HG02870 (cell line): ENCODE data around the gene DMXL2.
"Not testable (repeated sequence)": the region's sequence is repeated elsewhere in the genome, so short reads cannot be mapped to it uniquely, and the experiment has no call there.

Source experiments
- ATAC-seq: cut with Tn5 transposase; IDR thresholded peaks from one replicate; pipeline ENCODE4 v1.9.1; 2021; ENCODE audit warnings: mild to moderate bottlenecking, moderate library complexity; ENCODE audit not compliant: unreplicated experiment

Gene DMXL2, protein sequence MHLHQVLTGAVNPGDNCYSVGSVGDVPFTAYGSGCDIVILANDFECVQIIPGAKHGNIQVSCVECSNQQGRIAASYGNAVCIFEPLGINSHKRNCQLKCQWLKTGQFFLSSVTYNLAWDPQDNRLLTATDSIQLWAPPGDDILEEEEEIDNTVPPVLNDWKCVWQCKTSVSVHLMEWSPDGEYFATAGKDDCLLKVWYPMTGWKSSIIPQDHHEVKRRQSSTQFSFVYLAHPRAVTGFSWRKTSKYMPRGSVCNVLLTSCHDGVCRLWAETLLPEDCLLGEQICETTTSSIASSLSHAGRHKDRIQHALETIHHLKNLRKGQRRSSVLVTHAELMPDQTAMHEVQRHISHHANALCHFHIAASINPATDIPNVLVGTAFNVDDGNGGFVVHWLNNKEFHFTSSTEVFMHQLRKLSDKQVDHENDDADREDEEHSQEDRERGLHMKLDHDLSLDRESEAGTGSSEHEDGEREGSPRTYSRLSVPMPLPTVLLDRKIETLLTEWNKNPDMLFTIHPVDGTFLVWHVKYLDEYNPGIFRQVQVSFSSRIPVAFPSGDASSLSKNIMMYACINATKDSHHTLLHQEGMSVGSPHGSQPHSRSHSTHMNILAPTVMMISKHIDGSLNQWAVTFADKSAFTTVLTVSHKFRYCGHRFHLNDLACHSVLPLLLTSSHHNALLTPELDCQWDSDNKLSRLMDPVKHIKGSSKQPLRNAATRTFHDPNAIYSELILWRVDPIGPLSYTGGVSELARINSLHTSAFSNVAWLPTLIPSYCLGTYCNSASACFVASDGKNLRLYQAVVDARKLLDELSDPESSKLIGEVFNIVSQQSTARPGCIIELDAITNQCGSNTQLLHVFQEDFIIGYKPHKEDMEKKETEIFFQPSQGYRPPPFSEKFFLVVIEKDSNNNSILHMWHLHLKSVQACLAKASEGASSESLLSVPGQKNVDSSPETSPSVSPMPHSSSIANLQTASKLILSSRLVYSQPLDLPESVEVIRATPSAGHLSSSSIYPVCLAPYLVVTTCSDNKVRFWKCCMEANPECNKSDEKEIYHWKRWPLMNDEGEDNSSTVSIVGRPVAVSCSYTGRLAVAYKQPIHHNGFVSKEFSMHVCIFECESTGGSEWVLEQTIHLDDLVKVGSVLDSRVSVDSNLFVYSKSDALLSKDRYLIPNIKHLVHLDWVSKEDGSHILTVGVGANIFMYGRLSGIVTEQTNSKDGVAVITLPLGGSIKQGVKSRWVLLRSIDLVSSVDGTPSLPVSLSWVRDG (N-terminal part only)

DNA sequence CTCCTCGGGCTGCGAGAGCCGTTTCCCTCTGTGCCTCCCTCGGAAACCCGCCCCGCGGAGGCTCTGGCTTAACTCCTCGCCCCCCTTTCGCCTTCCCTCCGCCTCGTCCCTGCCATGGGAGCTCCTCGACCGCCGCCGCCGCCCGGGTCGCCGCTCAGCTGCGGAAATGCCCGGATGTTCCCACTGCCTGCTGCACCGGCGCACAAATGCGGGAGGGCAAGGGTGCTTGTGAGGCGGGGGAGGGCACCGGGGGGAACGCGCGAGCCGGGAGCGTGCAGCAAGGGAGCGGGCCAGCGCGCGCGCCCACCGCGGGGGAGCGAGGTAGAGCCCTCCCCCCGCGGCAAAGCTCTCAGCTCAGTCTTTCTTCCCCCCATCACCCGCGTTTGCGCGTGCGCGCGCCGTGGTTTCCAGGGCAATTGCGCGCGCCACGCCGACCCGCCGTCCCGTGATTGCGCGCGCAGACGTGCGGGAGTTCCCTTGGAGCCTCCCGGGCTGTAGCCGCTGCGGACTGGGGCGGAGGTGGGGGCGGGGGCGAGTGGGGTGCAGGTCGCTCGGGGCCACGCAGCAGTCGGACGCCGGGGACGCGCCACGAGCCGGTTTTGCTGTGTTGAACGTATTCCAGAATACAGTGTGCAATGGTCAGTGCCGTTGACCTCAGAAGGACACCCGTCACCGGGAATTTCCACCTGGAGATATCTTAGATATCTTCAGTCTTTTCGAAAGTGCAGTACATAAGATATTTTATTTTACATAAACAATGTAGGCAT is at the start of gene DMXL2:
Gene DMXL2, minus strand, starts transcription at position 168 of the 767 bp plus-strand sequence. CDS start 226 bp downstream, outside the sequence.
- ATAC-seq: peak; percentile 21

DNA sequence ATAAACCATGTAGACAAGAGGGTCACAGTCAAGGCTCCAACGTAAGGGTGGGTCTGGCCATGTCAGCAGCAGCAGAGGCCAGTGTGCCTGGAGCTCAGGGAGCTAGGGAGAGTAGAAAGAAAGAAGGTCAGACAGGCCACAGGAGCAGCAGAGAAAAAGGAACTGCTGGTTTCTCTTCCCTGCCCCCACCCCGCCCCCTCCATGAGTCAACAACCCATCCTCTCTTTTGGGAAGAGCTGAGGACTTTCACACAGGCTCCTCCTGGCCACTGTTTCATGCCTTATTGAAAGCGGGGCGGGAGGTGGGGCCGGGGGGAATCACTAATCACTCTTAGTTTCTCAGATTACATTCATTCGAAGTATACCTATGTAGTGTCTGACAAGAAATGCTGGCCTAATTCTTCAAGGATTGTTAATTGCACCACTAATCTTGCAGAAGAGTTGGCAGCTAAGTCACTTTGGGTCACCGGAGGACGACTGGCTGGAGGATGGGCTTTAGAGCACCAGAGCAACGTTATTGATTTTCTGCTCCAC is 49.6 kb upstream of the DMXL2 start:
- no peak for ATAC-seq

DNA sequence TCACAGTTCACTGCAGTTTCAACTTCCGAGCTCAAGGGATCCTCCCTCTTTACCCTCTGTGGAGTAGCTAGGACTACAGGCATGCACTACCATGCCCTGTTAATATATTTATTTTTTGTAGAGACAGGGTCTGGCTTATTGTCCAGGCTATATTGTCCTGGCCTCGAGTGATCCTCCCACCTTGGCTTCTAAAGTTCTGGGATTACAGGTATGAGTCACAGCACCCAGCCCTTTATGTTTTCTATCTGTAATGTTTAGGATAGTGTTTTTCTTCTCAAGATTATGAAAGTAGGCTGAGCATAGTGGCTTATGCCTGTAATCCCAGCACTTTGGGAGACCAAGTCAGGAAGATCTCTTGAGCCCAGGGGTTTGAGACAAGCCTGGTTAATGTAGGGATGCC is 46.8 kb upstream of the DMXL2 start:
- ATAC-seq: no peak

DNA sequence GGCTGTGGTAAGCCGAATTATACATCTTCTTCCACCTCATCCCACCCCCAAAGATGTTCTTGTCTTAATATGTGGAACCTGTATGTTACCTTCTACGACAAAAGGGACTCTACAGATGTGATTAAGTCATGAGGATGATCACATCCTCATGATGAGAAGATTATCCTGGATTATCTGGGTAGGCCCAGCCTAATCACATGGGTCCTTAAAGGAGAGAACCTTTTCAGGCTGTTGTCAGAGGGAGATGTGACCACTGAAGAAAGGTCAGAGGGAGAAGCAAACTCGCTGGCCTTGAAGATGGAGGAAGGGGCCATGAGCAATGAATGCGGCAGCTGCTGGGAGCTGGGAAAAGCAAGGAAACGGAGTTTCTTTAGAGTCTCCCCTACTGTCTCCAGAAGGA is 45.9 kb upstream of the DMXL2 start:
- no peak for ATAC-seq

DNA sequence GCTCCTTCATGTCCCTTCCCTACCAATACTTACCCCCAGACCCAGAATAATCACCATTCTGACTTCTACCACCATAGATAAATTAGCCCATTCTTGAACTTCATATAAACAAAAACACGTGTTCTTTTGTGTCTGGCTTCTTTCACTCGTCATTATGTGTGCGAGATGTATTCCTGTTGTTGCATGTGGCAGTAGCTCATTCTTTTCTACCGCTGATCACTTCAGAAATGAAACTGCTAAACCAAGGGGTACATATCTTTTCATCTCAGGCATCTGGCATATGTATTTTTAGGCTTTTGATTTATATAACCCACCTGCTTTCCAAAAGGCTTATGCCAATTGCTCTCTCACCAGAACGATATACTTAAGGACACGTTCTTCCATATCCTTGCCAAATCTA is 44.9 kb upstream of the DMXL2 start:
- ATAC-seq: no peak

DNA sequence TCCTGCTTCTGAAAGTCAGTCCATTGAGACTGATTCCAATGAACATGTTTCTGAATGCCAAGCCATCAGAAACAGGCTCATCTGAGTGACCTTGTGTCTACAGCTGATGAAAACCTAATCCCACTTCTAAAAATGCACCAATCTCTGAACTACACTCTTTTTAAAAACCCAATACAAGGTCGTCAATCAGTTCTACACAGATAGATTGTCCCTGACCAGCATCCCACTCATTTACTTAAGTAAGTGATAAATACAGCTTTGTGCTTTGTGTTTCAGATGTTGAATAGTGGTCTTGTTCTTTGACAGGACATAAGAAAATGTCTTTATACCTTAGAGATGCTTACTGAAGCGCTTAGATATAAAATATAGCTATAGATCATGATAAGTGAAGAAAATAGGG is 38.5 kb upstream of the DMXL2 start:
- ATAC-seq: no peak

GRCh38 chr15:51658664-51659063 is 36.1 kb upstream of the DMXL2 start:
- ATAC-seq: no peak

GRCh38 chr15:51655401-51656057 is 33.0 kb upstream of the DMXL2 start:
- ATAC-seq: not testable (repeated sequence)

DNA sequence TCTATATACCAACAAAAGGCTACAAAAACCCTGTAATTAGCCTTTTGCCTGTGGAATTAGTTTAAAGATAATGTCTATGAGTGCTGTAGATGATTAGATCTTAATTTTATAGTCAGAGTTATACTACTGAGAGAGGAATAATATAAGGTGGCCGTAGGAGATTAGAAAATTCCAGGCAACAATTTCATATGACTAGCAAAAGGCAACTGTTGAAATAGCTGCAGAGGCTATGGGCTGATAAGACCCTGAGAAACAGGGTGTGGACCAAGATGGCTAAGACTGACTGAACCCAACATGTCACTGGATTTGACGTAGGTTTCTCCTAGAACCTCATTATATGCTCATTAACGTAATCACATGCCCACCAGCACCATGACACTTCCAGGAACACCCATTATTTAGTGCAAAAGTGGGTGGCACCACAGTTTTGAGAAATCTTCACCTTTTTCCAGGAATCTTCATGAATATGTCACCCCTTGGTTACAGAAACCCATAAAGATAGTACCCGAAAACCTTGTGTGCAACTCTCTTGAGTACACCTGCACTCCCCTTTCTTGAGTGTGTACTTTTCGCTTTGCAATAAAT is 29.6 kb upstream of the DMXL2 start:
- no peak for ATAC-seq

DNA sequence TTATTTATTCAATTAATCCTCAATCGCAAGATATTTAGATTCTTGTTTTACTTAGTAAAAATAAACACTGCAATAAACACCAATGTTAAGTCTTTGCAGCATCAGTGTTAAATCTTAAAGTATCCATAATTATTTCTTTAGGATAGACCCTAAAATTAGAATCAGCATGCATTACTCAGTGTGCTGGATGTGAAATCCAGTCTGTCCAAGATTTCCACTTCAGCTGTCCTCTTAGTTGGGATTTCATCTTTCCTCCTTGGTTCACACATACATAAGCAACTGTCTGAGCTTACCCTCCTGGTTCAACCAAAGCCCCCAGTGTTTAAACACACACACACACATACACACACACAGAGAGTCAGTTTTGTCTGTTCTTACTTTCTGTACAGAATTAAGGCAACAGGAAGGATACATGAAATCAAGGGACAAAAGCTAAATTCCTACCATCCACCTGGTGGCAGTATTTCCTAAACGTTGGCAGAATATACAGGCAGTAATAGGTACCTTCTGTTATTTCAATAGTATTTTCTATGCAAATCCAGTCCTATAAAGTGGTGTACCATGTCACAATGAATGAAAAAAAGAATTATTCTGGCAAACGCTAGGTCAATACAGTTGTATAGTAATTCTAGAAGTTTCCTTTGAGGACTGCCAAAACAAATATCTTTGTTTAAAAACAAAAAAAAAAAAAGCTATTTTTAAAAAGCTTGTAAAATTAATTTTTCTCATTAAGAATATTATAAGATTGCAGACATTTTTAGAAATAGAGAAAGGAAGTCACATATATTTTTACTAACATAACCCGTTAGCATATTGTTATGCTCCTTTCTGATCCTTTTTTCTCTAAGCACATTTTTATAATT is 27.3 kb upstream of the DMXL2 start:
- ATAC-seq: no peak

GRCh38 chr15:51648643-51649042 is 26.1 kb upstream of the DMXL2 start:
- ATAC-seq: not testable (repeated sequence)

DNA sequence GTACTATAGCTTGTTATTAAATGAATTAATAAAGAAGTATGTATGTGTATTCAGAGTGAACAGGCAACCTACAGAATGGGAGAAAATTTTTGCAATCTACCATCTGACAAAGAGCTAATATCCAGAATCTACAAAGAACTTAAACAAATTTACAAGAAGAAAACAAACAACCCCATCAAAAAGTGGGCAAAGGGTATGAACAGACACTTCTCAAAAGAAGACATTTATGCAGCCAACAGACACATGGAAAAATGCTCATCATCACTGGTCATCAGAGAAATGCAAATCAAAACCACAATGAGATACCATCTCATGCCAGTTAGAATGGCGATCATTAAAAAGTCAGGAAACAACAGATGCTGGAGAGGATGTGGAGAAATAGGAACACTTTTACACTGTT is 25.5 kb upstream of the DMXL2 start:
- not testable (repeated sequence) for ATAC-seq

GRCh38 chr15:51647128-51647562 is 24.6 kb upstream of the DMXL2 start:
- no peak for ATAC-seq

DNA sequence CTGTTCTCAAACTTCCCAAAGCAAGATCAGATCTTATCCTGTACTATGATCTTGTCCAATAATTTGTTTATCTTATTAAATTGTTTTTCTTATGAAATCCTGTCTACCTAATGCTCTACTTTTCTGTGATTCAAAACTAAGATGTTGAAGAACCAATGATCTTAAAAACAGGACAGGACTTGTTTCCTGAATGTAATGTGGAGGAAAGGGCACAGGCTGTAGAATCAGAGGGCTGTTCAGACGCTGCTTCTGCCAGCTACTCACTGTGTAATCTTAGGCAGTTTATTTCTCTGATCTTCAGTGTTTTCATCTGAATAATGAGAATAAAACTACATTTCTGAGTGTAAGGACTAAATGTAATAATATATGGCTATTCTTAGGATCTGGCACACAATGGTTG is 20.1 kb upstream of the DMXL2 start:
- ATAC-seq: no peak

GRCh38 chr15:51641490-51642130 is 19.0 kb upstream of the DMXL2 start:
- no peak for ATAC-seq

GRCh38 chr15:51634591-51635198 is 12.1 kb upstream of the DMXL2 start:
- no peak for ATAC-seq

GRCh38 chr15:51629612-51630011 is 7.0 kb upstream of the DMXL2 start:
- ATAC-seq: no peak
